ENCODE results near the gene ZNF248.

Gene ZNF248

GRCh38 chr10:37737336-37737735 is 120.1 kb downstream of the ZNF248 start:
- no peak for DNase-seq

- DNase-seq, result no peak
These were observed 121.3 kb downstream of the ZNF248 start for GRCh38 chr10:37736120-37736519.

- no peak for DNase-seq
These were observed 122.4 kb downstream of the ZNF248 start for GRCh38 chr10:37734971-37735370.

Measured in right hindlimb (tissue), 1 donor.